Left ventricle myocardium inferior (tissue), 1 donor: Measurements from ENCODE around the gene THSD4. TPM values are rescaled to one million over a fixed set of nuclear protein-coding genes. Genes with fewer than 3 reads are reported as not detected.

Experiments
- DNase-seq: peaks from one replicate; pipeline ENCODE4 v3.0.0-alpha.2; 2020
- H3K27ac ChIP-seq: fragments of 200-600 bp; replicated peaks from 2 replicates; pipeline ENCODE4 v1.8.0; 2021
- H3K27me3 ChIP-seq: fragments of 200-600 bp; 2 replicates; pipeline ENCODE4 v1.8.0; 2021; ENCODE audit warnings: low read depth
- H3K36me3 ChIP-seq: fragments of 200-600 bp; 2 replicates; pipeline ENCODE4 v1.8.0; 2021
- H3K4me1 ChIP-seq: fragments of 200-600 bp; 2 replicates; pipeline ENCODE4 v1.8.0; 2021
- H3K4me3 ChIP-seq: fragments of 200-600 bp; 2 replicates; pipeline ENCODE4 v1.8.0; 2021; ENCODE audit warnings: mild to moderate bottlenecking, moderate library complexity
- H3K9me3 ChIP-seq: fragments of 200-600 bp; replicated peaks from 2 replicates; pipeline ENCODE4 v1.8.0; 2021
- intact Hi-C: fragments of 100-400 bp; cut with micrococcal nuclease; formaldehyde crosslinking; loops from one replicate; pipeline ENCODE4 v1.11.0; 2022
- total RNA-seq: library from RNA; stranded (reverse); fragmentation: NEBNext Ultra II Directional; extraction: Animal tissue kit (Norgen Biotek cat#: 25700); gene quantifications from one replicate; pipeline ENCODE4 v1.2.1, GENCODE V29; 2021
- TF ChIP-seq, protein P1 (sequence below): fragments of 200-600 bp; IDR thresholded peaks from 2 replicates; pipeline ENCODE4 v1.8.0; 2021; ENCODE audit warnings: antibody characterized with exemption, mild to moderate bottlenecking, borderline replicate concordance
- donor health status: DM: no; HTN: yes; CAD: no; lungs with severe emphysema.

The THSD4 gene
- total RNA-seq, 1 donor from 2014 or later, result 95.8 TPM

DNA sequence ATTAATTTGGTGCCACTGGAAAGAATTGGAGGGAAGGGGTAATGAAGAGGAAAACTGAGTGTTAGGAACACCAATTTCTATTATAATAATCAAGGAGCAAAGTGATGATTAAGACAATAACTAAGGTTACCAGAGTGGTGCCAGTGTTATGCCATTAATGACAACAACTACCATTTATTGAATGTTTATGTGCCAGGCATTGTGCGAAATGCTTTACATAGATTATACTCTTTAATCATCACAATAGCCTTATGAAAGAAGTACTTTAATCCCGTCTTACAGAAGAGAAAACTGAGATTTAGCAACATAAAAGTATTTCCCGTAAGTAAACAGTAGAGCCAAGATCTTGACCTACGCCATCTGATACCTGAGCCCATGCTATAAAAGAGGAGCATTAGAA, 507.8 kb downstream of the THSD4 start:
- intact Hi-C loops, result no loop called here

DNA sequence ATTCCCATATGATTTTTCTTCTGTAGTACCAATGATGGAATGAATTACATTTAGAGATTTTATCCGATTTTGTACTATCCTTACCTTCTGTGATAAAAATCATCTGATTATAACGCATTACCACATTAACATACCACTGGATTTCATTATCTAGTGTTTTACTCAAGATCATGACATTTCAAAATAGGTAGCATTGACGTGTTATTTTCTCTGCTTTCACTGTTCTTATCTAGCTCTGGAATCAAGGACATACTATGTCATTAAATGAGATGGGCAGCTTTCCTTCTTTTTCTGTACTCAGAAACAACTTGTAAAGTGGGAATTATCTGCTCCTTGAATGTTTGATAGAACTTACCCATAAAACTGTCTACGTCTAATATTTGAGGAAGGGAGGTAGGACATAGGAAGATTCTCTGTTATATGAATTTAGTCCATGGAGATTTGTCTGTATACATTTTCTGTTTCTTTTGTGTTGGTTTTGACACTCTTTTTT, 511.4 kb downstream of the THSD4 start:
- intact Hi-C loops, result no loop called here
- H3K36me3 ChIP-seq, result no peaks in the 10 kb centered on the region
- H3K27me3 ChIP-seq, result no peaks in the 10 kb centered on the region
- TF ChIP-seq, protein P1, sequence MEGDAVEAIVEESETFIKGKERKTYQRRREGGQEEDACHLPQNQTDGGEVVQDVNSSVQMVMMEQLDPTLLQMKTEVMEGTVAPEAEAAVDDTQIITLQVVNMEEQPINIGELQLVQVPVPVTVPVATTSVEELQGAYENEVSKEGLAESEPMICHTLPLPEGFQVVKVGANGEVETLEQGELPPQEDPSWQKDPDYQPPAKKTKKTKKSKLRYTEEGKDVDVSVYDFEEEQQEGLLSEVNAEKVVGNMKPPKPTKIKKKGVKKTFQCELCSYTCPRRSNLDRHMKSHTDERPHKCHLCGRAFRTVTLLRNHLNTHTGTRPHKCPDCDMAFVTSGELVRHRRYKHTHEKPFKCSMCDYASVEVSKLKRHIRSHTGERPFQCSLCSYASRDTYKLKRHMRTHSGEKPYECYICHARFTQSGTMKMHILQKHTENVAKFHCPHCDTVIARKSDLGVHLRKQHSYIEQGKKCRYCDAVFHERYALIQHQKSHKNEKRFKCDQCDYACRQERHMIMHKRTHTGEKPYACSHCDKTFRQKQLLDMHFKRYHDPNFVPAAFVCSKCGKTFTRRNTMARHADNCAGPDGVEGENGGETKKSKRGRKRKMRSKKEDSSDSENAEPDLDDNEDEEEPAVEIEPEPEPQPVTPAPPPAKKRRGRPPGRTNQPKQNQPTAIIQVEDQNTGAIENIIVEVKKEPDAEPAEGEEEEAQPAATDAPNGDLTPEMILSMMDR, result no peak
- no peak for DNase-seq
- peaks cover 23% of the 10 kb centered on the region for H3K4me1 ChIP-seq
- no peak overlapping the region for H3K4me3 ChIP-seq
- H3K9me3 ChIP-seq, result no peaks in the 10 kb centered on the region
- H3K27ac ChIP-seq, result no peak overlapping the region

More for the DNA sequence above, 507.8 kb downstream of the THSD4 start:
- TF ChIP-seq, protein P1, result no peak
- Histone ChIP-seq H3K27ac (no peak overlapping the region), H3K27me3 (no peaks in the 10 kb centered on the region), H3K36me3 (no peaks in the 10 kb centered on the region), H3K4me3 (no peak overlapping the region), H3K9me3 (no peaks in the 10 kb centered on the region), H3K4me1 (peaks cover 4% of the 10 kb centered on the region)
- no peak for DNase-seq

DNA sequence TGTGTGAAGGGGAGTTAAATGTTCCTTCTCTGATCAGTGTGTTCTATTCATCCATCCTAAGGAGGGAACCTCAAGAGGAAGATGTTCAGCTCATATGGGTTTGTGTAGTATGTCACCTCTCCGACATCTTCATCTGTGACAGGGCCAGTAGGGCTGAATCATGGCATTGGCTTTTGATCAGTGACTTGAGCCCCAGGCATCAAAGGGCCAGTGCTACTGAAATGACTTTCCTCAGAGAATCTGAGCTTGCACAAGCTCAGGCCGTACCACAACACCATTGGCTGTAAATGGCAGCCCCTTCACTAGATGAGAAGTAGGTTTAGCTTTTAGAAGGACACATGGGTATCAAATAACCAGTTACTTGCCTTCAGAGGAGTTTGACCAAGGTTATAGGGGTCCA, 511.9 kb downstream of the THSD4 start:
- H3K36me3 ChIP-seq, result no peaks in the 10 kb centered on the region
- no peak for DNase-seq
- TF ChIP-seq, protein P1, result no peak
- no peak overlapping the region for H3K27ac ChIP-seq
- no peaks in the 10 kb centered on the region for H3K27me3 ChIP-seq
- no peaks in the 10 kb centered on the region for H3K9me3 ChIP-seq
- H3K4me1 ChIP-seq, result peaks cover 26% of the 10 kb centered on the region
- intact Hi-C loops, result no loop called here
- H3K4me3 ChIP-seq, result no peak overlapping the region

DNA sequence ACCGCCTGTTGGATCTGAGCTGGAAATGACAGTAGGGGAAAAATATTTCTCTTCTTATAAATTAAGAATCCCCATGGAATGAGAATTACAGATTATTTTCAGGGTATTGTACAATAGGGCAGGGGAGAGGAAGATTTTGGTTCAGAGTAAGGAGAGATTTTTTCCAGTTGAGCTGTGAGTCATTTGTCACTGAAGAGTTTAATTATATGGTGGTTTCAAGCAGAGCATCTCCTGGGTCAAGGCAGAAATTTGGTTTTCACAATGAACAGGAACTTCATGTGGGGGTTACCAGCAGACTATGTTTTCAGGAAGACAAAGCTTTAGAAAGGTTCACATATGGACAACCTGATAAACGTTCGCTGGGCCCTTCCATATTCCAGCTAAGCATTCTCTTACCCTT, 512.3 kb downstream of the THSD4 start:
- Histone ChIP-seq H3K4me3 (no peak overlapping the region), H3K9me3 (no peaks in the 10 kb centered on the region), H3K27me3 (no peaks in the 10 kb centered on the region), H3K27ac (no peak overlapping the region), H3K4me1 (peaks cover 30% of the 10 kb centered on the region), H3K36me3 (no peaks in the 10 kb centered on the region)
- TF ChIP-seq, protein P1, result no peak
- intact Hi-C loops, result no loop called here
- DNase-seq, result no peak

DNA sequence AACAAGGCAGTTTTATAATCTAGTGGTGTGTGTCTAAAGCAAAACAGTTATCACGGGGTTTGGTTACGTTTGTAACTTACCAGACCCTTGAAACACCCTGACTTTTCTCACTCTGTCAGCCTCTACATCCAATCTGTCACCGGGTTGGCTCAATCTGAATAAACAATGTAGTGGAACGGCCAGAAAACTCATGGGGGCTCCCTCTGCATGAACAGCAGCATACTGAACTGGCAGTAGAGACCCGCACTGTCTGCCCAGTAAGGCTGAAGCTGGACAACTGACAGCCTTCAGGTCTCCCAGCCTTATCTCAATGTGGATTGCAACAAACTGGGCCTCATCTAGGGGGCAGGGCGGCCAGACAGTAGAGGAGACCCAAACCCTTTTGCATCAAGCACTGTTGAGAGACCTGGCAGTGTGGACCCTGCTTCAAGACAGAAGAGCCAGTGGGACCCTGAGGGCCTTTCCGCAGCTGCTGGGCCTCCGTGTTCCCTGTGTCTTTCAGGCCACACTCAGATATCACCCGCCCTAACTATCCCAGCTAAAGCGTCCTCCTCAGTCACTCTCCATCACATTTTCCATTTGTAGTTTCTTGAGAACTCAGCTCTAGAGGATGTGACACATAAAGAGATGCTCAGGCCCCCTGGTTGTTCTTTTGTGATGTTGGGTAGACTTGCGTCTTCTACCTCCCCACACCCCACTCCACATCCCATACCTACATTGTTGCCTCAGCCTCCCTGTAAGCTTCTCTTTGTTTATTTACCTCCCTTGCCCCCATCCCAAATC, 513.9 kb downstream of the THSD4 start:
- DNase-seq, result no peak
- Histone ChIP-seq H3K4me3 (no peak overlapping the region), H3K27ac (no peak overlapping the region), H3K27me3 (no peaks in the 10 kb centered on the region), H3K9me3 (no peaks in the 10 kb centered on the region), H3K4me1 (peaks cover 36% of the 10 kb centered on the region), H3K36me3 (no peaks in the 10 kb centered on the region)
- intact Hi-C loops, result no loop called here
- TF ChIP-seq, protein P1, result no peak
